ENCODE results near the gene SRSF10.
"Not testable (repeated sequence)": the region's sequence is repeated elsewhere in the genome, so short reads cannot be mapped to it uniquely, and the experiment has no call there.

SRSF10 gene

GRCh38 chr1:23996700-23997229 is 16.6 kb upstream of the SRSF10 start:
- DNase-seq, result no peak

- DNase-seq, result no peak
Measured at GRCh38 chr1:23995431-23995837, 15.3 kb upstream of the SRSF10 start.

GRCh38 chr1:23992011-23992410 is 11.9 kb upstream of the SRSF10 start:
- not testable (repeated sequence) for DNase-seq

- no peak for DNase-seq
Measured at GRCh38 chr1:23989263-23989662, 9.1 kb upstream of the SRSF10 start.

GRCh38 chr1:23987038-23987437 is 6.9 kb upstream of the SRSF10 start:
- DNase-seq, result not testable (repeated sequence)

- DNase-seq, result no peak
Measured at GRCh38 chr1:23984417-23985186, 4.5 kb upstream of the SRSF10 start.

- DNase-seq, result peak; percentile 77
Measured at GRCh38 chr1:23980728-23981070, 572 bp upstream of the SRSF10 start.

GRCh38 chr1:23979387-23979880 is 693 bp downstream of the SRSF10 start:
- DNase-seq, result no peak

GRCh38 chr1:23978805-23979204 is 1.3 kb downstream of the SRSF10 start:
- no peak for DNase-seq

GRCh38 chr1:23977854-23978191 is 2.3 kb downstream of the SRSF10 start:
- DNase-seq, result no peak

- no peak for DNase-seq
Measured at GRCh38 chr1:23977187-23977853, 2.8 kb downstream of the SRSF10 start.

GRCh38 chr1:23967871-23968270 is 12.3 kb downstream of the SRSF10 start:
- DNase-seq, result no peak

GRCh38 chr1:23966973-23967493 is 13.1 kb downstream of the SRSF10 start:
- DNase-seq, result no peak

- DNase-seq, result no peak
Measured at GRCh38 chr1:23964790-23965740, 15.1 kb downstream of the SRSF10 start.

GRCh38 chr1:23964235-23964668 is 15.9 kb downstream of the SRSF10 start:
- DNase-seq, result no peak

- no peak for DNase-seq
Measured at GRCh38 chr1:23963617-23964234, 16.4 kb downstream of the SRSF10 start.

- DNase-seq, result no peak
Measured at GRCh38 chr1:23960291-23961020, 19.7 kb downstream of the SRSF10 start.

GRCh38 chr1:23959461-23960290 is 20.5 kb downstream of the SRSF10 start, which contains the start of gene PNRC2:
PNRC2 (plus strand) TSS chr1:23959828; CDS start chr1:23961458, 1,630 bp downstream.
- peak; percentile 97 for DNase-seq

GRCh38 chr1:23958810-23959460 is 21.2 kb downstream of the SRSF10 start:
- DNase-seq, result peak; percentile 95
